ENCODE measurements around the gene CDYL. TPM values are rescaled to one million over a fixed set of nuclear protein-coding genes. Genes with fewer than 3 reads are reported as not detected.

Gene CDYL
- total and polyA plus RNA-seq, 8 donors = 26.9 to 32.3 (median 29.1) TPM

GRCh38 chr6:4936681-4937041 is 160.5 kb downstream of the CDYL start:
- peak in 2 of 4 donors; percentile 36 to 64 for DNase-seq
- H3K36me3 ChIP-seq = peaks cover 0 to 6% of the 10 kb centered on the region in 2 donors
- intact Hi-C loops (cut with DNase I) = loop anchor here in 1 of 2 donors (10.0 kb wide), 1 partner anchor 152 kb away; no protein-coding TSS in a partner anchor
- peaks cover 2 to 17% of the 10 kb centered on the region in 2 donors for H3K4me1 ChIP-seq
- H3K27ac ChIP-seq = no peak overlapping the region
- peak; percentile 51 to 62 for TF ChIP-seq CTCF (IDR thresholded peaks at IDR 0.05)
- no peak overlapping the region for H3K4me3 ChIP-seq
- H3K9me3 ChIP-seq = no peaks in the 10 kb centered on the region
- ATAC-seq = peak; percentile 69
- no peaks in the 10 kb centered on the region for H3K27me3 ChIP-seq

- Histone ChIP-seq H3K27me3 (no peaks in the 10 kb centered on the region), H3K9me3 (no peaks in the 10 kb centered on the region), H3K27ac (no peak overlapping the region), H3K4me3 (no peak overlapping the region), H3K4me1 (peaks cover 8 to 23% of the 10 kb centered on the region in 2 donors), H3K36me3 (peaks cover 0 to 6% of the 10 kb centered on the region in 2 donors)
- no peak for TF ChIP-seq CTCF (IDR thresholded peaks at IDR 0.05)
- intact Hi-C loops (cut with DNase I) = loop anchor here in 1 of 2 donors (10.0 kb wide), 1 partner anchor 153 kb away; no protein-coding TSS in a partner anchor
- peak in 1 of 4 donors; percentile 63 for DNase-seq
- ATAC-seq = no peak
These were observed 161.2 kb downstream of the CDYL start for GRCh38 chr6:4937414-4937813.

GRCh38 chr6:4939241-4939640 is 163.0 kb downstream of the CDYL start:
- Histone ChIP-seq H3K4me3 (no peak overlapping the region), H3K4me1 (peaks cover 8 to 21% of the 10 kb centered on the region in 2 donors), H3K9me3 (no peaks in the 10 kb centered on the region), H3K27me3 (no peaks in the 10 kb centered on the region), H3K27ac (no peak overlapping the region), H3K36me3 (peaks cover 0 to 7% of the 10 kb centered on the region in 2 donors)
- ATAC-seq (no peak), DNase-seq (no peak)
- intact Hi-C loops (cut with DNase I) = loop anchor here in 1 of 2 donors (10.0 kb wide), 1 partner anchor 154 kb away; no protein-coding TSS in a partner anchor
- TF ChIP-seq CTCF (IDR thresholded peaks at IDR 0.05) = no peak

- Histone ChIP-seq H3K9me3 (no peaks in the 10 kb centered on the region), H3K27ac (no peak overlapping the region), H3K4me1 (peaks cover 8 to 21% of the 10 kb centered on the region in 2 donors), H3K27me3 (no peaks in the 10 kb centered on the region), H3K4me3 (no peak overlapping the region), H3K36me3 (peaks cover 0 to 18% of the 10 kb centered on the region in 2 donors)
- intact Hi-C loops (cut with DNase I) = no loop called here
- DNase-seq (no peak), ATAC-seq (no peak)
- no peak for TF ChIP-seq CTCF (IDR thresholded peaks at IDR 0.05)
These were observed 164.2 kb downstream of the CDYL start for GRCh38 chr6:4940416-4940815.

GRCh38 chr6:4941782-4942672 is 165.8 kb downstream of the CDYL start:
- TF ChIP-seq CTCF (IDR thresholded peaks at IDR 0.05) = no peak
- DNase-seq (peak in 1 of 4 donors; percentile 49), ATAC-seq (peak; percentile 89)
- peaks cover 0 to 26% of the 10 kb centered on the region in 2 donors for H3K36me3 ChIP-seq
- no peak overlapping the region for H3K4me3 ChIP-seq
- H3K27me3 ChIP-seq = no peaks in the 10 kb centered on the region
- no peaks in the 10 kb centered on the region for H3K9me3 ChIP-seq
- H3K27ac ChIP-seq = peak overlapping the region in 1 of 2 donors; percentile 6
- H3K4me1 ChIP-seq = peaks cover 8 to 16% of the 10 kb centered on the region in 2 donors
- intact Hi-C loops (cut with DNase I) = no loop called here

All from left lung (tissue), 10 donors.